ENCODE data around the gene NDST4. TPM values are rescaled to one million over a fixed set of nuclear protein-coding genes. Genes with fewer than 3 reads are reported as not detected.
A peak's percentile ranks its signal among the peaks of the same experiment; 100 is the strongest.

The NDST4 gene
- total and polyA plus RNA-seq, 11 donors, result not detected

DNA sequence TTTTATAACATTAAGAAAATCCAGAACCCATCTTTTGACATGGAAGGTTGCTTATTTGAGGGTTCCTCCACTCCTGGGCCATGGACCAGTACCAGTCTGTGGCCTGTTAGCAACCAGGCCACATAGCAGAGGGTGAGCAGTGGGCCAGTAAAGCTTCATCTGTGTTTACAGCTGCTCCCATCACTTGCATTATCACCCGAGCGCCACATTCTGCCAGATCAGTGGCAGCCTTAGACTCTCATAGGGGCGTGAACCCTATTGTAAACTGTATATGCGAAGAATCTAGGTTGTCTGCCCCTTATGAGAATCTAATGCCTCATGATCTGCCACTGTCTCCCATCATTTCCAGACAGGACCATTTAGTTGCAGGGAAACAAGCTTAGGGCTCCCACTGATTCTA is 58.6 kb downstream of the NDST4 start:
- Histone ChIP-seq H3K36me3 (no peaks in the 10 kb centered on the region), H3K27ac (no peak overlapping the region), H3K27me3 (no peaks in the 10 kb centered on the region), H3K4me3 (no peak overlapping the region), H3K9me3 (no peaks in the 10 kb centered on the region), H3K4me1 (no peaks in the 10 kb centered on the region)
- WGBS, 4 donors, result 62 to 92% (median 87%) methylated on average over 4 of the region's 4 CpGs
- peak in 1 of 5 donors; percentile 17 for DNase-seq
- no peak for ATAC-seq
- TF ChIP-seq CTCF (IDR thresholded peaks at IDR 0.05) (no peak), POLR2A (IDR thresholded peaks at IDR 0.05) (no peak)
- intact Hi-C loops (cut with DNase I), result no loop called here

GRCh38 chr4:115053313-115053712 is 60.1 kb downstream of the NDST4 start:
- no peaks in the 10 kb centered on the region for H3K36me3 ChIP-seq
- 50 to 73% (median 68%) methylated on average over 1 of the region's 1 CpG for WGBS, 4 donors
- DNase-seq, result no peak
- H3K9me3 ChIP-seq, result no peaks in the 10 kb centered on the region
- no peak overlapping the region for H3K27ac ChIP-seq
- intact Hi-C loops (cut with DNase I), result no loop called here
- no peak for TF ChIP-seq POLR2A (IDR thresholded peaks at IDR 0.05)
- no peak for TF ChIP-seq CTCF (IDR thresholded peaks at IDR 0.05)
- H3K27me3 ChIP-seq, result no peaks in the 10 kb centered on the region
- H3K4me1 ChIP-seq, result no peaks in the 10 kb centered on the region
- ATAC-seq, result no peak
- no peak overlapping the region for H3K4me3 ChIP-seq

- TF ChIP-seq POLR2A (IDR thresholded peaks at IDR 0.05) (no peak), CTCF (IDR thresholded peaks at IDR 0.05) (no peak)
- H3K4me3 ChIP-seq, result no peak overlapping the region
- no peaks in the 10 kb centered on the region for H3K36me3 ChIP-seq
- no peak for ATAC-seq
- intact Hi-C loops (cut with DNase I), result no loop called here
- no peak overlapping the region for H3K27ac ChIP-seq
- 43 to 47% (median 44%) methylated on average over 3 of the region's 3 CpGs for WGBS, 4 donors
- no peak for DNase-seq
- no peaks in the 10 kb centered on the region for H3K9me3 ChIP-seq
- H3K27me3 ChIP-seq, result no peaks in the 10 kb centered on the region
- H3K4me1 ChIP-seq, result no peaks in the 10 kb centered on the region
Observed at GRCh38 chr4:115042496-115042895, 70.9 kb downstream of the NDST4 start.

DNA sequence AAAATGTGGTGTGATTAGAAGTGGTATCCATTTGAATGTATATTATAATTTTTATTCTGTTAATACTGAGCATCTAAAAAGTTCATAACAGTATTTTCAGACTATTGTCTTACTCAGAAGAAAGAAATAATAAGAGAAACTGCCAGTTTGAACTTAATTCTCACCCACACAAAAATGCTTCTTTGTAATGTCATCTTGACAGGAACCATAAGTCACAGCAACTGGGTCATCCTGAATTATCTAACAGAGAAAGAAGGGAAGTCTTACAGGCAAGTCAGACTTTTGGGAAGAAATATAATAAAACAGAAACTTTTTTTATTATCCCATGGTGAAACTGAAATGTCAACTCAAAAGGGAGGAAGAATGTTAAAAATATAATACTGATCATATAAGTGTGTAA is 83.1 kb downstream of the NDST4 start:
- Histone ChIP-seq H3K36me3 (no peaks in the 10 kb centered on the region), H3K9me3 (no peaks in the 10 kb centered on the region), H3K27ac (no peak overlapping the region), H3K4me1 (no peaks in the 10 kb centered on the region), H3K4me3 (no peak overlapping the region), H3K27me3 (no peaks in the 10 kb centered on the region)
- intact Hi-C loops (cut with DNase I), result no loop called here
- ATAC-seq, result no peak
- no peak for DNase-seq
- TF ChIP-seq CTCF (IDR thresholded peaks at IDR 0.05), result no peak
- TF ChIP-seq POLR2A (IDR thresholded peaks at IDR 0.05), result no peak
